ENCODE data around the gene ADGRG3.

The ADGRG3 gene

DNA sequence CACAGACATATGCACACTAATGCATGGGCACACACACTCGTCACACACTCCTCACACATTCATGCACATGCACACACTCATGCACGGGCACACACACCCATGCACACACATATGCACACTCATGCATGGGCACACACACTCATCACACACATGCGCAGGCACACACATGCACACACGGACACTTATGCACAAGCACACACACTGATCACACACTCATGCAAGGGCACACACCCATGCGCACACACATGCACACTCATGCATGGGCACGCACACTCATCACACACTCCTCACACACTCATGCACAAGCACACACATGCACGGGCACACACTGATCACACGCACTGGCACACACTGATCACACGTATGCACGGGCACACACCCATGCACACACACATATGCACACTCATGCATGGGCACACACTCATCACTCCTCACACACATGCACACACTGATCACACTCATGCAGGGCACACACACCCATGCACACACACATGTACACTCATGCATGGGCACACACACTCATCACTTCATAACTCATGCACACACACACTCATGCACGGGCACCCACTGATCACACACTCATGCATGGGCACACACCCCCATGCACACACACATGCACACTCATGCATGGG, 23.6 kb upstream of the ADGRG3 start:
- no peak for DNase-seq (ENCODE audit: low spot score)
- TF ChIP-seq, protein P1, sequence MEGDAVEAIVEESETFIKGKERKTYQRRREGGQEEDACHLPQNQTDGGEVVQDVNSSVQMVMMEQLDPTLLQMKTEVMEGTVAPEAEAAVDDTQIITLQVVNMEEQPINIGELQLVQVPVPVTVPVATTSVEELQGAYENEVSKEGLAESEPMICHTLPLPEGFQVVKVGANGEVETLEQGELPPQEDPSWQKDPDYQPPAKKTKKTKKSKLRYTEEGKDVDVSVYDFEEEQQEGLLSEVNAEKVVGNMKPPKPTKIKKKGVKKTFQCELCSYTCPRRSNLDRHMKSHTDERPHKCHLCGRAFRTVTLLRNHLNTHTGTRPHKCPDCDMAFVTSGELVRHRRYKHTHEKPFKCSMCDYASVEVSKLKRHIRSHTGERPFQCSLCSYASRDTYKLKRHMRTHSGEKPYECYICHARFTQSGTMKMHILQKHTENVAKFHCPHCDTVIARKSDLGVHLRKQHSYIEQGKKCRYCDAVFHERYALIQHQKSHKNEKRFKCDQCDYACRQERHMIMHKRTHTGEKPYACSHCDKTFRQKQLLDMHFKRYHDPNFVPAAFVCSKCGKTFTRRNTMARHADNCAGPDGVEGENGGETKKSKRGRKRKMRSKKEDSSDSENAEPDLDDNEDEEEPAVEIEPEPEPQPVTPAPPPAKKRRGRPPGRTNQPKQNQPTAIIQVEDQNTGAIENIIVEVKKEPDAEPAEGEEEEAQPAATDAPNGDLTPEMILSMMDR (IDR thresholded peaks at IDR 0.05; ENCODE audit: extremely low read depth, missing control alignments) = no peak

DNA sequence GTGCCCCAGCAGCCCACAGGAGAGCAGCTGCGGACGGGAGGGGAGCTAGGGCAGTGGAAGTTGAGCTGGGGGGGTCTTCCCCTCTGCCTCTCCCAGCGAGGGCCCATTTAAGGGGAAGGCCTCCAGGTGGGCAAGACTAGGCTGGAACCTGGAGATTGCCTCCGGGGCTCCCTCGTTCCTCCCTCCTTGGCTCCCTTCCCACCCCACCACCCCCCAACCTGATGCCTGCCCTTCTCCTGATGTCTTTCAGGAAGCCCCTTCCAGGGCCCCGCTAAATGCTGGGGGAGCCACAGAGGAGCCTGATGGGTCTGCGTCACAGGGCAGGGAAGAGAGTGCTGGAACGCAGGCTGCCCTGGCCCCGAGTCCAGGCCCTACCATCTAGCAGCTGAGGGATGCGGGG, 22.9 kb upstream of the ADGRG3 start:
- TF ChIP-seq, protein P1 (IDR thresholded peaks at IDR 0.05; ENCODE audit: extremely low read depth, missing control alignments) = no peak
- DNase-seq (ENCODE audit: low spot score) = no peak

DNA sequence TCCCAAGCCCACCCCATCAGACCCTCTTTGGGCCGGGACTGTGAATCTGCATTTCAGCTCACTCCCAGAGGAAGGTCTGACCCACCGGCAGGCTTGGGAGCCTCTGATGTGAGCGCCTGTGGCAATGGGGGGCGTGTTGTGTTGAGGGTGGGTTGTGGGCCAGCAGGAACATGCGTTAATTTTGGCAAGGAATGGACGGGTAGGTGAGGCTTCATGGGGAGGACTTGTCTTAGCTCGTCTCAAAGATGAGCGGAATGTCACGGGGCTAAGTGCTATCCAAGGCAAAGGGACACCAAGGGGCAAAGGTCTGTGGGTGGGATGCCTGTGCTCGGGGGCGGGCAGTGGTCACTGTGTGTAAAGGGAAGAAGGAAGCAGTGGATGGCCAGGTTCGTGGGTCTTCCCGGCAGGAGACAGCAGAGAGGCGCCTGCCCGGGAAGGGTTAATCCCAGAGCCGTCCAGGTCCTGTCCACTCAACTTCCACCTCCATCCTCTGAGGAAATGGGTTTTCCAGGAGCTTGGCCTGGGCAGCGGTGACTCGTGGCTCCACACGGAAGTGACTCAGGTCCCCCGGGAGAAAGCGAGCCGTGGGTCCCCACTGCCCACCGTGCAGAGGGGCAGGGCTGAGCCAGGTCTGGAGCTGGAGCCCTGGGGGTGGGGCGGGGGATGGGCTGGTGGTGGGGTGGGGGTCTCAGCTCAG, 22.3 kb upstream of the ADGRG3 start:
- TF ChIP-seq, protein P1 (IDR thresholded peaks at IDR 0.05; ENCODE audit: extremely low read depth, missing control alignments) = no peak
- DNase-seq (ENCODE audit: low spot score) = no peak

DNA sequence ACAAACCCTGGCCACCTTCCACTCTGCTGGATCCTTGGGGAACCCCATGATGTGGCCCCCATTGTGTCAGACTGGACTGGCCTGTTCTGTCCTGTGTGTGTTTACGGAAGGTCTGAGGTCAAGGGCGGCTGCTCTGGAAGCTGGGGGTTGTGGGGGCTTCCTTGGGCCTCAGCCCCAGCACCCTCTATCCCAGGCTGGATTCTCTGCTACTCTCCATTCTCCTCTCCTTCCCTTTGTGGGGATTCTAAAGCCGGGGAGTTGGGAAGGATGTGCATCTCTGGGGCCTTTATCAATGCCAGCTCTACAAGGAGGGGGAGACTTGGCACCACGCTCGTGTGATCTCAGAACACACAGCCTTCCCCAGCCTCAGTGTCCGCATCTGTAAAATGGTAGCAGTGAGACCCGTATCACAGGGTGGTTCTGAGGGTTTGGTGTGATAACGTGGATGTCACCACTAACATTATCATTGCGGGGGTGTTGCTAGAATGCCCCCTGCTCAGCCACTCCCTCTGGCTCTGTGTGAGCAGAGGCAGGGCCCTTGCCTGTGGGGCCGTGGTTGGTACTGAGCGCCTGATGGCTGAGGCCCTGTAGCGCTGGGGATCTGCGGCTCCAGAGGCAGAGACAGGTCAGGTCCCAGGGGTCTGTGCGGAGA, 21.6 kb upstream of the ADGRG3 start:
- no peak for DNase-seq (ENCODE audit: low spot score)
- TF ChIP-seq, protein P1 (IDR thresholded peaks at IDR 0.05; ENCODE audit: extremely low read depth, missing control alignments) = no peak

DNA sequence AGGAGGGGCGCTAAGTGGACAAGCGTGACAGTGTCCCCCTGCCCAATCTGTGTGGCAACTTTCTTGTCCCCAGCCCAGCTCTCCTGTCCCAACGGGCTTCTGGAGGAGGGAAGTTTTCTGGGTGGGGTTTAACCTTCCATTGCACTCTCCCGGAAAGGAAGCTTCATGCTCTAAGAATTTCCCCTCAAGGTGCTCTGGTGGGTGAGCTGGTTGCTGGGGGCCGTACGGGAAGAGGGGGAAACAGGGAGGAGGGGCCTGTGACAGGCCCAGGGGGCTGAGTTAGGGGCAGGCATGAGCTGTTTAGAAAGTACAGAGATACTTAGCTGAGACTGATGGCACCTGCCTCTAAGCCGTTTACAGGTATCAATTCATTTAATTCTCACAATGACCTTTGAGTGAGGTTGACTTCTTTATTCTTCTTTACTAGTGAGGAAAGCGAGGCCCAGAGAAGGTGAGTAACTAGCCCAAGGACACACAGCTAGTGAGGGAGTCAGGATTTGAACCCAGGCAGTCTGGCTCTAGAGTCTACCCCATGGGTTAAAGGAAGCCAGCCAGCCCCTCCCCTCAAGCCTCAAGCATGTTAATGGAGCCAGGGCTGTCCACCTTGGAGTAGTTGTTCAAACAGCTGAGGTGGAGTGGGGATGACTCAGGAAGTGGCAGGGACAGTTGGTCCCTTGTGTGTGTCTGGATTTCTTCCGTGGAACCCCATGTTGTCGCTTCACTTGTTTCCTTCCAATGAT, 20.8 kb upstream of the ADGRG3 start:
- no peak for DNase-seq (ENCODE audit: low spot score)
- TF ChIP-seq, protein P1 (IDR thresholded peaks at IDR 0.05; ENCODE audit: extremely low read depth, missing control alignments) = no peak

DNA sequence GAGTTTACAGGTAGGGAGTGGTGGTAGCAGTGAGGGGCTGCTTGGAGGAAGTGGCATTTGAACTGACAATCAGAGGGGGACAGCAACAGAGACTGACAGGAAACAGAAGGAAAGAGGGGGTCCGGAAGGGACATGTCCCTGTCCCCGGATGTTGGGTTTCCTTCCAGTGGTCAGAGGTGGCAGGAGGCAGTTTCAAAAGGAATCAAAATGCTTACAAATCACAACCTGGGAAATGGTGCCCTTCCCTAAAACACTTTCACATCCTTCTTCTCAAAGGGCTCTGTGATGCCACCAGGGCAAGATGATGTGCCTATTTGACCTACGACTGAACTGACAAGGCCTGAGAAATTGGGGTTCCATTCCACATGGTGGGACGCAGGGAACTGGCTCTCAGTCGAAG, 20.0 kb upstream of the ADGRG3 start:
- TF ChIP-seq, protein P1 (IDR thresholded peaks at IDR 0.05; ENCODE audit: extremely low read depth, missing control alignments) = no peak
- DNase-seq (ENCODE audit: low spot score) = no peak
